Cerebellar nuclear complex (tissue), 1 donor: ENCODE results near the gene DNAH2.

Experiments
- DNase-seq, 2 experiments: peaks; one replicate each; lab custom pipeline; 2025; lab: John Stamatoyannopoulos, UW

The DNAH2 gene

GRCh38 chr17:7875804-7876370, 158.3 kb downstream of the DNAH2 start:
- no peak for DNase-seq

GRCh38 chr17:7878234-7878633, 160.7 kb downstream of the DNAH2 start:
- no peak for DNase-seq

- DNase-seq = no peak
These were observed 162.7 kb downstream of the DNAH2 start for GRCh38 chr17:7880076-7880868.

- peak; percentile 36 to 87 for DNase-seq
These were observed 163.9 kb downstream of the DNAH2 start for GRCh38 chr17:7881276-7882054.

- DNase-seq = no peak
These were observed 164.5 kb downstream of the DNAH2 start for GRCh38 chr17:7882068-7882467.

GRCh38 chr17:7882629-7883028, 165.1 kb downstream of the DNAH2 start:
- DNase-seq = no peak
